Right lobe of liver (tissue), 6 donors: ENCODE data around the gene GATD1. TPM values are rescaled to one million over a fixed set of nuclear protein-coding genes. Genes with fewer than 3 reads are reported as not detected.
A peak's percentile ranks its signal among the peaks of the same experiment; 100 is the strongest.

Experiments used
- ATAC-seq, 4 donors: fragments of 200-7000 bp; cut with Tn5 transposase; one replicate each; pipeline ENCODE4 v1.9.1; 2020; ENCODE audit warnings: mild to moderate bottlenecking in 4 of 4, moderate library complexity in 4 of 4
- DNase-seq, 3 donors: peaks; one replicate each; pipeline ENCODE4 v3.0.0-alpha.2; 2020
- H3K27ac ChIP-seq, 3 donors: fragments of 200-600 bp; one replicate each; pipeline ENCODE4 v1.8.0; 2022
- H3K27me3 ChIP-seq, 2 donors: fragments of 200-600 bp; one replicate each; pipeline ENCODE4 v1.8.0; 2022
- H3K36me3 ChIP-seq, 4 donors: fragments of 200-600 bp; sonication (generic) in 1 of 4; one replicate each; pipeline versions ENCODE4 v1.5.1 to v1.8.0; 2017 to 2022; ENCODE audit warnings: control low read depth in 1 of 4
- H3K4me1 ChIP-seq, 4 donors: fragments of 200-600 bp; sonication (generic) in 1 of 4; one replicate each; pipeline versions ENCODE4 v1.5.1 to v1.8.0; 2017 to 2022; ENCODE audit warnings: control low read depth in 1 of 4
- H3K4me3 ChIP-seq, 3 donors: fragments of 200-600 bp; one replicate each; pipeline ENCODE4 v1.8.0; 2022
- H3K9me3 ChIP-seq, 4 donors: fragments of 200-600 bp; sonication (generic) in 1 of 4; one replicate each; pipeline versions ENCODE4 v1.5.1 to v1.8.0; 2017 to 2022; ENCODE audit warnings: control low read depth in 1 of 4
- POLR2A ChIP-seq: fragments of 450-650 bp; IDR thresholded peaks from one replicate; pipeline ENCODE4 v1.6.1; 2017; ENCODE audit warnings: antibody characterized with exemption, mild to moderate bottlenecking
- WGBS: methylation state at CpG from one replicate; pipeline ENCODE4 v1.1.6; 2018; ENCODE audit warnings: low coverage, low lambda C conversion rate; ENCODE audit not compliant: insufficient coverage; ENCODE audit errors: missing lambda C conversion rate; 5-methylcytosine and 5-hydroxymethylcytosine counted together
- intact Hi-C, 2 donors: fragments of 100-400 bp; cut with DNase I; formaldehyde crosslinking; loops; one replicate each; pipeline versions ENCODE4 v1.11.2 to v1.14.1; 2022
- total RNA-seq, 6 experiments: library from RNA; depleted of rRNA in 2 of 6; stranded (reverse); fragments of >200 nt in 2 of 6; fragmentation: NEBNext Ultra II Directional in 3 of 6; extraction: Animal tissue kit (Norgen Biotek cat#: 25700) in 3 of 6; gene quantifications; one replicate each; pipeline versions ENCODE4 v1.1.0 to v1.2.4, GENCODE V29; 2016 to 2023
- TF ChIP-seq, protein P1 (sequence below), 4 donors: fragments of 200-600 bp in 3 of 4; fragments of 450-650 bp in 1 of 4; IDR thresholded peaks; one replicate each; pipeline versions ENCODE4 v1.5.1 to v1.8.0; 2016 to 2022; ENCODE audit warnings: antibody characterized with exemption in 4 of 4, mild to moderate bottlenecking in 2 of 4
- donor health status: DM: no; HTN: yes; CAD: no.
- donor health status: DM: no; HTN: no; CAD: no.
- donor health status: DM: no; HTN: no; CAD: no.
- donor health status: DM: no; HTN: yes; CAD: no.
- donor health status: DM: no; HTN: yes; CAD: no.

Gene GATD1
- total RNA-seq, 6 experiments from 2014 or later = 15.8 to 31.9 (median 27.7) TPM

DNA sequence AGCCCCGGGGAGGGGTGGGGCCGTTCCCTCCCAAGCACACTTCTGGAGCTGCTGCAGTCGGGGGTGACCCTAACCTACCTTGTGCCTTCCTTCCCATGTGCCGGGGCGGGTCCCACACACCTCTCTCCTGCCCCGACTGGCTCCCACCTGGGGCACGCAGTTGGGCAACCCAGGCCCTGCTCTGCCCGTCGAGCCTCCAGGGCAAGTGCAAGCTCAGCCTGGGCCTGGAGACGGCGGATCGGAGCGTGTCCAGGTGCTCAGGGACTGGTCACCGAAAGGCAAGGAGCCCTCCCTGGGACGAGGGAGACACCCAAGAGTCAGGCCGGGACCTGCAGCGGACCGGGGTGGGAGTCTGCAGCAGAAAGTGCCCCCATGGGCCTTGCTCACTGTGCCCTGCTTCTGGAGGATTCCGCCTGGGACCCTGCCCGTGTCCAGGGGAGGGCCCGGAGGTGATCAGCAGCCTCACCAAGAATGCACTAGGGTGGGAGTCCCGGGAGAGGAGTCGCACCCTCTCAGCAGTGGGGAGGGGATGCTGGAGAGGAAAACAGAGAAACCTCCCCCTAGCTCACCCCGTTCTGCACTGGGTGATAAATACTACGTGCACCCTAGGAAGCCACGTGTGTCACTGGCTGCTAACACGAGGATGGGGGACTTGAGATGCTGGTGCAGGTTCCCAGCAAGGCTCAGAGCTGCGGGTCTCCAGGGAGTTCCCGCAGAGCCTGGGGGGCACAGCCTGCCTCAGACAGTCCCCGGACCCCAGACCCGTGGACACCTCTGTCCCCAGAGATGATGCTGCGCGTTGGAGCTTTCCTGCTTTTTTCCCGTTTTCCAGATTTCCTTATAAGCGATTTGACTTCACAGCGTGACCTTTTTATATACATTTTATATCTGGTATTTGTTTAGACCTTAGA, 5.2 kb upstream of the GATD1 start:
- H3K4me3 ChIP-seq = no peak overlapping the region
- H3K27ac ChIP-seq = no peak overlapping the region
- DNase-seq = peak in 2 of 3 donors; percentile 22 to 47
- H3K27me3 ChIP-seq = no peaks in the 10 kb centered on the region
- intact Hi-C loops = no loop called here
- H3K9me3 ChIP-seq = no peaks in the 10 kb centered on the region
- TF ChIP-seq, protein P1, sequence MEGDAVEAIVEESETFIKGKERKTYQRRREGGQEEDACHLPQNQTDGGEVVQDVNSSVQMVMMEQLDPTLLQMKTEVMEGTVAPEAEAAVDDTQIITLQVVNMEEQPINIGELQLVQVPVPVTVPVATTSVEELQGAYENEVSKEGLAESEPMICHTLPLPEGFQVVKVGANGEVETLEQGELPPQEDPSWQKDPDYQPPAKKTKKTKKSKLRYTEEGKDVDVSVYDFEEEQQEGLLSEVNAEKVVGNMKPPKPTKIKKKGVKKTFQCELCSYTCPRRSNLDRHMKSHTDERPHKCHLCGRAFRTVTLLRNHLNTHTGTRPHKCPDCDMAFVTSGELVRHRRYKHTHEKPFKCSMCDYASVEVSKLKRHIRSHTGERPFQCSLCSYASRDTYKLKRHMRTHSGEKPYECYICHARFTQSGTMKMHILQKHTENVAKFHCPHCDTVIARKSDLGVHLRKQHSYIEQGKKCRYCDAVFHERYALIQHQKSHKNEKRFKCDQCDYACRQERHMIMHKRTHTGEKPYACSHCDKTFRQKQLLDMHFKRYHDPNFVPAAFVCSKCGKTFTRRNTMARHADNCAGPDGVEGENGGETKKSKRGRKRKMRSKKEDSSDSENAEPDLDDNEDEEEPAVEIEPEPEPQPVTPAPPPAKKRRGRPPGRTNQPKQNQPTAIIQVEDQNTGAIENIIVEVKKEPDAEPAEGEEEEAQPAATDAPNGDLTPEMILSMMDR (IDR thresholded peaks at IDR 0.05) = no peak
- no peak for TF ChIP-seq POLR2A
- ATAC-seq = no peak
- H3K4me1 ChIP-seq = peaks cover 0 to 17% (median 5%) of the 10 kb centered on the region in 4 donors
- 74% methylated on average over 9 of the region's 36 CpGs for WGBS
- H3K36me3 ChIP-seq = peaks cover 0 to 10% (median 0%) of the 10 kb centered on the region in 4 donors

DNA sequence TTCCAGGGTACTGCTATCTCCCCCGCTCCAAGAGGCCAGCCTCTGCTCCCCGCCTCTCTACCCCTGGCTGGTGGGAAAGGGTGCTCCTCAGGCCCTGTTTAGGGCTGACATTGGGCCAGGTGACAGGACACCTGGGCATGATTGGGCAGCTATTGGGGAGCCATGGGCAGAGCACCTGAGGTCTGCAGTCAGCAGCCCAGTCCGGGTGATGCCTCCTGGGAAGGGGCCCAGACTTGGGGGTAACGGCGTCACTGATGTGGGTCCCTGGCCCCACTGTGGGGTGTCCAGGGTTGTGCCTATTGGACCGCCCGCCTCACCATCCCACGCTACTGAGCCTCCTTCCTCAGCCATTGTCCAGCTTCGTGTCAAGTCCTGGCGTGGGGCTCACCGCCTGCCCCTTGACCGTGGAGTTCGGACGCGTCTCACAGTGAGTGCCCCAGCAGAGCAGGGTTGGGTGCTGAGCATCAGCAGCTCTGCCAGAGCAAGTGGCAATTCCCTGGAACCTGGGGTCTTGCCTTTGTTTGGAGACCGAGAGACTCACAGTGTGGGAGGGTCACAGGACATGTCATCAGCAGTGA, 2.8 kb upstream of the GATD1 start:
- H3K27ac ChIP-seq = no peak overlapping the region
- no peak for ATAC-seq
- TF ChIP-seq POLR2A = no peak
- TF ChIP-seq, protein P1 (IDR thresholded peaks at IDR 0.05) = no peak
- intact Hi-C loops = no loop called here
- no CpG with 5 or more reads among the region's 16 CpGs for WGBS
- no peaks in the 10 kb centered on the region for H3K9me3 ChIP-seq
- peak in 1 of 3 donors; percentile 51 for DNase-seq
- peaks cover 0 to 10% (median 0%) of the 10 kb centered on the region in 4 donors for H3K36me3 ChIP-seq
- peaks cover 0 to 22% (median 8%) of the 10 kb centered on the region in 4 donors for H3K4me1 ChIP-seq
- H3K27me3 ChIP-seq = no peaks in the 10 kb centered on the region
- H3K4me3 ChIP-seq = no peak overlapping the region

DNA sequence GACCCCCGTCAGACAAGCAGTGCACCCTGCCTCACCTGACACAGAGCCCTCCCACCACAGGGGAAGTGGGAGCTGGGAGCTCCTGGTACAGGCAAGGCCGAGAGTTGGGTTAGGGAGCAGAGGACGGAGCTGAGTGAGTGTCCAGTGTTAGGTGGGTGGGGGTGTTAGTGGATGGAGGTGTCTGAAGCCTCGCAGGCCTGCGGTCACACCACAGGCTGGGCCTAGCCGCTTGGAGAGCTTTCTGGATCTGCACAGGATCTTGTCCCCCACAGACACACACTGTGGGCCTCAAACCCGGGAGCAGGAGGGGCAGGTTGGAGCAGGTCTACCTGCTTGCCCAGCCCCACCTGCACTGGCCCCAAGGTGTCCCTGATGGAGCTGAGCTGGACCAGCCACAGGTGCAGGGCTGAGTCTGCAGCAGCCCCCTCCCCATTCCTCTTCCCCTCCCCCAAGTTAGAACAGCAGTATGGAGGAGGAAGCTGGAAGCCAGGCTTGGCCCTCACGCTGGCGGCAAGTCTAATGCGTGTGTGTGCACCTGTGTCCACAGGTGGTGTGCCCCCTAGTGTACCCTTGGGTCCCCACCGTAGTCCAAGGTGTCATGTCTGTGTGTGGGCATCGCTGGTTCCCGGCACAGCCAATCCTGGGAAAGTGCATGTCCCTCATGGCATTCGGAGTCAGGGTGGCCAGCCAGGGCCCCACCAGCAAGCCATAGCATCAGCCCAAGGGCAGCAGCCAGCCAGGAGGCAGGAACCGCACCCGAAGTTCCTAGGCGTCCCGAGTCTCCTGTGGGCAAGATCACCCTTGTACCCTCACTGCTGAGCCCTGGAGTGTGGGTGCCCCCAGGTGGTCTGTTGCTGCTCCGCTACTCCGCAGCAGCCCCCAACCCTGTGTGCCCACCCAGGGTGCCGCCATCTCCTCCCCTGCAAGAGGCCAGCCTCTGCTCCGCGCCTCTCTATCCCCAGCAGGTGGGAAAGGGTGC, 2.0 kb upstream of the GATD1 start:
- peaks cover 0 to 9% (median 0%) of the 10 kb centered on the region in 4 donors for H3K36me3 ChIP-seq
- intact Hi-C loops = no loop called here
- ATAC-seq (no peak), DNase-seq (peak in 2 of 3 donors; percentile 32 to 54)
- peaks cover 0 to 22% (median 8%) of the 10 kb centered on the region in 4 donors for H3K4me1 ChIP-seq
- TF ChIP-seq, protein P1 (IDR thresholded peaks at IDR 0.05) = no peak
- no peak for TF ChIP-seq POLR2A
- H3K27ac ChIP-seq = peak overlapping the region in 2 of 3 donors; percentile 8 to 69
- H3K9me3 ChIP-seq = no peaks in the 10 kb centered on the region
- whole genome bisulfite sequencing = 76% methylated on average over 4 of the region's 23 CpGs
- peak overlapping the region in 2 of 3 donors; percentile 77 to 80 for H3K4me3 ChIP-seq
- H3K27me3 ChIP-seq = no peaks in the 10 kb centered on the region
